Retina (tissue), 1 donor: Measurements from ENCODE around the gene KRT72.

Source experiments
- DNase-seq: peaks from one replicate; pipeline ENCODE4 v3.0.0-alpha.2; 2016

Gene KRT72

DNA sequence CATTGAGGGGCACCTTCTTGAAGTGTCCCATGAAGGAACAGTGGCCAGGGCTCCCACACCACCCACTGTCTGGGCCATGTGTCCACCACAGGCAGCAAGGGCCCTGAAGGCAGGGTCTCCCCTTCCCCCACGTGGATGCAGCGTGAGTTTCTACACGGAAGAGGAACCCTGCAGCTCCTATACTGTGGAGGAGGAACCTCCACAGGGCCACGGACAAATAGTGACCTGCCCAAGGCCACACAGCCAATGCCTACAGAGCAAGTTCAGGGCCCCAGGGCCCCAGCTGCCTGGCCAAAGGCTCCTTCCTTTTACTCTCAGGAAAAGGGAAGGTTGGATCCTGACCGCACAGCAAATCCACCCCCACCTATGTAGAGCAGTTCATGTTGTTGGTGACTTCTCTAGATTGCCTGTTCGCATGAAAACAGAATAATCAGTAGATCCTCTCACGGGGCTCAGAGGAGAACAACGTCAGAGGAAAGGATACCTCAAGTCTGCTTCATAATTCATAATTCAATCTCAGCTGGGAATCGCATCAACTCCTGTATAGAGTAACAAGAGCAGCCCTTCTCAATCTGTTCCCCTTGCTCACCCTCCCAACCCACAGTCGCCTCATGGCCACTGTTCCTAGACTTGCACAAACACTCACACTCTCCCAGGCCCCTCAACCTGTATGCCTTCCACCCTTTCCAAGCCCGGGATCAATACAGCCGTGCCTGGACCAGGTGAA is 28.2 kb upstream of the KRT72 start:
- DNase-seq: no peak

DNA sequence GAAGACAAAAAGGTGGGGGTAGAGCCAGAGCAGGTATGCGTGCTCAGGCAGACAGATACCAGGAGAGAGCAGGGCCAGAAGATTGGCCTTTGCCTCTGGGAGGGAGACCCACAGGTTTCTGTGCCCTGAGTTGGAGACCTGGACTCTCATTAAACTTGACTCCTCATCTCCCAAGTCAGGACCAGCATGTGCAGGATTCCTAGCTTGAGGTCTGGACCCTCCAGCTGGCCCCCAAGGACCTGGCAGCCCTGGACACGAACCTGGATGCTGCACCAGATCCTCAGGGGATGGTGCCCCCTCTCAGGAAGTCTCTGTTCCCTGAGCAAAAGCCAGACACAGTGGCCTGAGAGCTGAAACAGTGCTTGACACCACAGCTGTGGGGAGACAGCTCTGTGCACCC is 27.6 kb upstream of the KRT72 start:
- DNase-seq: no peak

DNA sequence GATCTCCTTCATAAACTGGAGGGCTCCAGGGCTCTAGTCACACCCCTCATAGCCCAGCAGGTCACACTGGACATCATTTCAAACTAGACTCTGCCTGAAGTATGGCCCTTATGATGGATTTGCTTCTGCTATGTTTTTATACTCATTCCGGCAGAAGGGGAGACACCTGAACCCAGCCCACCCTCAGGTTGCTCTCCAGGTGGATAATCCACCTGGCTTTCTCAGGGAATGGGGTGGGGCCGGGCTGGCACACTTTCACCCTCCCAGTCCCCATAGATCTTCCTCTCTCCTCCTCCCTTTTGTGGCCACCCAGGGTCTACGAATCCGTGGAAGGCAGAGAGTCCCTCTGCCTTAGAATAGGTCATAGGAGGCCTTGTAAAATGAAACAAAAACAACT is 26.8 kb upstream of the KRT72 start:
- no peak for DNase-seq

DNA sequence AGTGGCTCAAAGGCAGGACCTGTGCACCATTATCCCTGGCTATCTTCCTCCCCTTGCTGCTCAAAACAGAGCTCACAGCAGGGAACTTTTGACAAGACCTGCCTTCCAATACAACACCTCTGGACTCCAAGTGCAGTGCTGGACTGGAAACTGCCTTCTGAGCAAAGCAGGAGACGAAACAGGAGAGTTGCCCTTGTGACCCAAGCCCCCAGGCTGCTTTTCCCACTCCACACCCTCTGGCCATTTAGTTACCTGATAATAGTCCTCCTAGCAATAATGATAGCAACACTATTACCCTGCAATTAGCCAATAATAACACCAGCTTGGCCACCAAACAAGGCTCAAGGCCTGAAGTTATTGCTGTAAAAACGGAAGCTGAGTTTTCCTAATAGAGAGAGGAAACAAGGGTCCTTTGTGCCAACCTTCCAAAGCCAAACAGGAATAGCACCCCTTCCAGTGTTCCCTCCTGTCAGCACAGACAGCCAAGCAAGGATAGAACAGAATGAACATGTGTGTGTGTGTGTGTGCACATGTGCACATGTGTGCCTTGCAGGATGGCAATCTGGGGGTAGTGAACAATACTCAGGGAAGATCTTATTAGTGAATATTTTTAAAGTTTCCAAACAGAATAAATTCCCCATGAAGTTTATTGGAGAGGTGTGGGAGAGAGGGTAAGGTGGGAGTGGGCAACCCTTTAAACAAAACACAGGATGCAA is 26.3 kb upstream of the KRT72 start:
- no peak for DNase-seq

DNA sequence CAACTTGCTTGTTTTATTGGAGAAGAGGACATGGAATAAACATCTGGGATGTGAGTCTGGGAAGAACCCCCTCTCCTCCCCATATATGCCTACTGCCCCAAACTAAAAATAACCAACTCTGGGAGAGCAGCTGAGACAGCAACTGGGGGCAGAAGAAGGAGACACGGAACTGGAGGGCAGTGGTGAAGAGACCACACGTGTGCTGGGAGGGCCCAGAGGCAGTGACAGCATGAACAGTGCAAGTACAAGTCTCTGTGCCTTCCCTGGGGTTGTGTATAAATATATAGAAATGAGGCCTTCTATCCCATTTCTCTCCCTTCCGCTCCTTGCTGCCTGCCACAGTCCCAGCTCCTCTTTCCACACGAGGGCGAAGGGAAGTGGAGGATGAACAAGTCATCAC is 21.1 kb upstream of the KRT72 start:
- DNase-seq: no peak

DNA sequence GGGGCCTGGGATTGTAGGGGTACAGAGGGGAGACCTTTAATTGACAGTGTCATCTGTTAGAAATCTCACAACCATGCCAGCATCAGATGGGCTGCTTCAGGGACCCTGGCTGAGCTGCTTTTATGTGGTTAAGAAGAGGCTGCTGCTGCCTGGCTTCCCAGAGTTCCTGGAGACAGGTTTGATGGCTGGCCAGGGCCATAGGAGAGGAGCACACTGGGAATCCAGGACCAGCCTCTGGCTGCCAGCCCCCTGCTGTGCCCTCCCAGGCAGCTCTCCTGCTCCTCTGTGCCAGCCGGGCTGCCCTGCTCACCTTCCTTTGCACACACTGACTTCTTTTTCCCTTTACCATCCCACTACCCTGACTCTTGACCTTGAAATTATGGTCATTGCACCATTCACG is 17.6 kb upstream of the KRT72 start:
- DNase-seq: no peak

DNA sequence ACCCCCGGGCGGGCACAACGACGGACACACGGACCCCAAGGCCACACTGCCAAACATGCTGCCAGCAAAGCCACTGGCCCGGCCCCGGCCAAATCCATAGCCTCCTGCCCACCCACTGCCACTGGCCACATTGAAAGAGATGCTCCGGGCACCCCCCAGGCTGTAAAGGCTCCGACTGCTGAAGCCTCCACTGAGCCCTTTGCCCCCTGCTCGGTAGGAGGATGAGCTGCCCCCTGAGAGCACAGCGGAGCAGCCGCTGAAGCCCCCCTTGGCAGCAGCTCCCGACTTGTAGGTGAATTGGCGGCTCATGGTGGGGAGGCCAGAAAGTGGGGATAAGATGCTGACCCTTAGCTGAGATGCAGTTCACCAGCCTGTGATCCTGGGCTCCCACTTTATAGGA is 17.0 kb upstream of the KRT72 start, which contains the start of gene KRT73:
KRT73 (minus strand) TSS at position 344 of the 400 bp plus-strand sequence; CDS start at position 309, 35 bp downstream.
- no peak for DNase-seq

DNA sequence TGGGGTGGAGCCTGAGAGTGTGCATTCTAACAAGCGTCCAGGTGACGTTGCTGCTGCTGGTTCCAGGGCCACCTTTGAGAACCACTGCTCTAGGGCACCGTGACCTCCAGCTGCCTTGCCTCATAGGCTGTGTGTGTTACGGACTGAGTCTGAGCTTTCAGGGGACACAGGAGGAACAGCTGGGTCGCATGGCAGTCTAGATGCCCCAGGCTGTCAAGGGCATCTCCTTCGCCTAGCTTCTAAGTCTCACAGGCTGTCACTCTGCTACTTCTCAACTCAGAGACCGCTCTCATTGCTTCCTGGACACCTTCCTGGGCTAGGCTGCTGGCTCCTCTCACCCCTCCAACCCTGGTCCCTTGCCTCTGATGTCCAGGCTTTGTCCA is 16.1 kb upstream of the KRT72 start:
- DNase-seq: no peak

DNA sequence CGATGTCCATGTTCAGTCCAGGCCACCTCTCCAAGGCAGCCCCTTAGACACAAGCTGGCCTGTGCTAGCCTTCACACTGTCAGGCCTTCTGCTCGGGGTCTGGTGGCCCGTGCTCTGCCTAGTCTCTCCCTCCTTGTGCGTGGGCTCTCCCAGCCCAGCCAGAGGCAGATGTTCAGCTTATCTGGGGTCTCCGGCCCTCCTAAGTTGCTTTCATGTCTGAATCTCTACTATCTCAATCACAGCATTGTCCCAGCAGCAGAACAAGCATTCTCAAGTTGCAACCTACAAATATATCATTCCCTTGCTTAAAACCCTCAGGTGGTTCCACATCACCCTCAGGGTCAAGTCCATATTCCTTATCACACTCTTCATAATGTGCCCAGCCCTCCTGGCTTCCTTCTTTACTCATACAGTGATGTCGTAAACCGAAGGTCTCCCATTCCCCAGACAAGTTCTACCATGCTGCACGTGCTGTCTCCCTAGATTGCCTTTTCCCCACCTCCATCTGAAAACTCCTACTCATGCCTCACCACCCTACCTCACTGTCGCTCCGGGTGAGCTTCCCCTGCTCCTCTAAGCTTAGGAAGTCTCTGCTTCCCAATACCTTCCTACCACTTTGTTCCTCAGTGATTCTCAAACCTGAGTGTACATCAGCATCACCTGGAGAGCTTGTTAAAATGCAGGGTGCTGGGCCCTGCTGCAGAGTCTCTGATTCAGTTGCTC is 15.6 kb upstream of the KRT72 start:
- no peak for DNase-seq

DNA sequence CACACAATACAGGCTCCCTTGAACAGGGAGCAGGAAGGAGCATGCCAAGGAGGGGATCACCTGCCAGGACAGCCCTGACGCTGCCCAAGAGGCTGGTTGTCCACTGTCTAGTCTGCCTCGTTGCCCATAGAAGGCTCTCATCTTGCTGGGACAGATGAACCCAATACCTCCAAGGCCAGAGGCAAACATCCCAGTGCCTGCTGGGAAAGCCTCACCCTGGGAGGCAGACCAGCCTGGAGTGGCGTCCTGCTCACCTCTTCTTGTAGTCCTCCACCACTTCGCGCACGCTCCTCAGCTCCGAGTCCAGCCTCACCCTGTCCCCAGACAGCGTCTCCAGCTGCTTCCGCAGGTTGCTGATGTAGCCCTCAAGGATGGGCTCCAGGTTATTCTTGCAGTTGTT is 14.6 kb upstream of the KRT72 start:
- no peak for DNase-seq

DNA sequence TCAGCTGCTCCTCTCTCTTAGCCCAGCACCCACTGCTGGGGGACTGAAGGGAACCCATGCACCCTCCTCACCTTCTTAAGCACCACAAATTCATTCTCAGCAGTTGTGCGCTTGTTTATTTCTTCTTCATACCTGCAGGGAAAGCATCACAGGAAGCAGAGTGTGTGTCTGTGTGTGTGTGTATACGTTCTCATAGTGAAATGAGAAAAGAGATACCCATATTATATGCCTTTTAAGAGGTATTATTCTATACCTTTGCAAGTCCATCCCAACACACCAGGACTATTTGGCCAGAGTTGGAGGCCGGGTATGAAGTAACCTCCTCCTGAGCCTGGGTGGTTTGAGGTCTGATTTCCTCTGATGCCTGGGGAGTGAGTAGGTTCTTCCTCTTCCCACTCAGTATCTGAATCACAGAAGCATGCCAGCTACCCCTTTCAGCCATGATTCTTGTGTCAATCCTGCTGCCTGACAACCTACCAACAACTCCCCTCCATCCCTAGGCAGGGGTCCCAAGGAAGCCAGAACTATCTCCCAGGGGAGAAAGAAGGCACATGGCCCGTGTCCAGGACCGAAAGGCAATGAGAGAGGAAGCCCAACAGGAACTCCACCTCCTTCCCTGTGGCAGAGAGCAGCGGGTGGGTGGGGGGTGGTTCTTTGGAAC is 14.1 kb upstream of the KRT72 start:
- DNase-seq: no peak

DNA sequence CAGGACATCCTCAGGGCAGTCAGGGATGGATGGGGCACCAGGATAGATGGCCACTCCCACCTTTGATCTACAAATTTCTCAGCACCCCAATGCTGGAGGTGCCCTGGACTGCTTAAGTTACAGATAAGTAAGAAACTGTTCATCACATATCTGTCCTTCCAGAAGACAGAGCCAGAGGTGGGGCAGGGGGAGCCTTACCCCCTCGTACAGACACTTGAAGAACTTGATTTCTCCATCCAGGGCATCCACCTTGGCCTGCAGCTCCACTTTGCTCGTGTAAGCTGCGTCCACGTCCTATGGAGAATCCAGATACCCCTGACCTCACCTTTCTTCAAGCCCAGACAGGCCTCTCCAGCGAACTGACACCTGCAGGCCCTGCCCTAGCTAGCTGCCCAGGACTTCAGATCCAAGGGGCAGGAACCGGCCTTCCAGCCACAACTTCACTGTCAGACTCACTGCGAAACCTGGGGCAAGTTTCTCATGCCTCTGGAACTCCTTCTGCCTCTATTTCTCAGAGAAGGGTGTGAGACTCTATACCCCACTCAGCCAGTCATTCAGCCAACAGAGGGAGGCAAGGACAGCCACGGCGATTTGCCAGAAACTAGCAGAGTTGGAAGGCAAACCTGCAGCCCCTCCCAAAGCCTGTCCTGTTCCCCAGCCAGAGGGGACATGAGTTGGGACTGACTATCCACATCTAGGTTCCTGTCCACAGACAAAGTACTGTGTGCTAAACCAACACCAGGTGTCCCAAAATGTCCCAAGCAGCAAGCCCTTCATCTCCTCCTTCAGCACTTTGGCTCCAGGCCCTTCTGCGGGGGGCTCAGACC is 13.3 kb upstream of the KRT72 start:
- no peak for DNase-seq

DNA sequence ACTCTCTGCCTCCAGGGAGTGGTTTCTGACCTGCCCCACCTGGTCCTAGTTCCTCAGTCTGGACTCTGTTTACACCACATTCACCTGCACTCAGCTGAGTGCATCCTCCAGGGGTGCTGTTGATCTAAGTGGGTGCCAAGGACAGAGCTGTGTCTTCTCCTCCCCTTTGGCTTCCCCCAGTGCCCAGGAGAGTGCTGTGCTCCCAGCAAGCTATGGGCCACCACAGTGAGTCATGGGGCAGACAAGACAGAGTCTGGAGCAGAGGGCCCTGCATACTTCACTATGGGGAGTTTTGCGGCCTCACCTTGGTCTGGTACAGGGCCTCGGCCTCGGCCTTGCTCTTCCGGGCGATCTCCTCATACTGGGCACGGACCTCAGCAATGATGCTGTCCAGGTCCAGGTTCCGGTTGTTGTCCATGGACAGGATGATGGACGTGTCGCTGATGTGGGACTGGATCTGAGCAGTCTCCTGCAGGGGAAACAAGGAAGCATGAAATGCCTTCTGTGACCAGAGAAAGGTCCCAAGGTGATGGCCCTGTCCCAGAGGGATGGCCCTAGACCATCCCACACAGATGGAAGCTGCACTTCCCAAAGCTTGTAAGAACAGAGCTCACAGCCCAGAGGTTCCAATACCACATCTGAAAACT is 12.2 kb upstream of the KRT72 start:
- DNase-seq: no peak

DNA sequence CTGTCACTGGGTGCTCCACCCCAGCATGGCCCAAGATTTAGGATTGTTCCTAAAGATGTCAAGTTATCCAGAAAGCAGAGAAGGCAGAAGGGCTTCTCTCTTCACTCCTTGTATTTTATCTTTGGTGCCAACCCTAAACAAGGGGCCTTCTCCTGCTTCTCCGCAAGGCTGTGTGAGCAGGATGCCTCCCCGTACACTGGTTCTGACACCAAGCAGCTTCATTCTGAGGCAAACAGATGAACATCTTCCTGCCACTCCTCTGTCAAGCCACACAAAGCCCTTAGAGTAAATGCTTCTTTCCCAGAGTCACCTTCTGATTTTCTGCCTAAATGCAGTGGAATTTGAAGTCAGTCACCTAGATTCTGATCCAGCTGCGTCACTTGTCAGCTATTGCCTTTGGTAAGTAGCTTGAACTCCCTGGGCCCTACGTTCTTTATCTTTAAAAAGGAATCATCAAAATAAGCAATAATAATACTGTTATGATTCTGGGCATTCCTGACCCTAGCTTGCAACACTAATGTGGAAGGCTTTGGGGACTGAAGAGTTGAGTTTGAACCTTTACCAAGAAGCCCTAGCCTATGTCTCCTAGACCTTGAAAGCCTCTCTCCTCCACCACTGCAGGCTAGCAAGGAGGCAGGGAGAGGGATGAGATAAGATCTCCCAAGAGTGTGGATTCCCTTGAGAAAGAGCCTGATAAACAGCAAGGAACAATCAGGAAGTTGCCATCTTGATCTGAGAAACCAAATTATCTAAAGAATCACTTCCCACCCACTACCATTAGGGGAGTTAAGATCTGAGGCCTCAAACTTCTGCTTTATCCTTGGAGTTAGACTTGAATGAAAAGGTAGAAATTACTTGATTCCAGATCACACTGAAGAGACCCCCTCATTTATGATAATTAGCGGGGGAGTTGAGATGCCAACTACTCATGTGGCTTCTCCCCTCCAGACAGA is 11.4 kb upstream of the KRT72 start:
- DNase-seq: no peak

DNA sequence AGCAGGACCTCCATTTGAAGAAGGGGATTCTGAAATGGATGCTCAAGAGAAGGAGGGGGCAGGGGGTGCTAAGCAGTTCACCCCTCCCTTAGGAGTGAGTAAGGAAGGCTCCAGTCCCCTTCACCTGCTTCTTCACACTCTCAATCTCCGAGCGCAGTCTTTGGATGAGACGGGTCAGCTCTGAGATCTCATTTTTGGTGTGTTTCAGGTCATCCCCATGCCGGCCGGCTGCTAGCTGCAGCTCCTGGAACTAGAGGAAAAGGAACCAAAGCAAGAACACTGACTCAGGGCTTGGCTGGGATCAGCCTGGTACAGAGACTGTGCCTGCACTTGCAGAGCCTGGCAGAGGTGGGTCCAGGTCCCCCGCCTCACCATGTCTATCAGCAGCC is 9.8 kb upstream of the KRT72 start:
- no peak for DNase-seq

DNA sequence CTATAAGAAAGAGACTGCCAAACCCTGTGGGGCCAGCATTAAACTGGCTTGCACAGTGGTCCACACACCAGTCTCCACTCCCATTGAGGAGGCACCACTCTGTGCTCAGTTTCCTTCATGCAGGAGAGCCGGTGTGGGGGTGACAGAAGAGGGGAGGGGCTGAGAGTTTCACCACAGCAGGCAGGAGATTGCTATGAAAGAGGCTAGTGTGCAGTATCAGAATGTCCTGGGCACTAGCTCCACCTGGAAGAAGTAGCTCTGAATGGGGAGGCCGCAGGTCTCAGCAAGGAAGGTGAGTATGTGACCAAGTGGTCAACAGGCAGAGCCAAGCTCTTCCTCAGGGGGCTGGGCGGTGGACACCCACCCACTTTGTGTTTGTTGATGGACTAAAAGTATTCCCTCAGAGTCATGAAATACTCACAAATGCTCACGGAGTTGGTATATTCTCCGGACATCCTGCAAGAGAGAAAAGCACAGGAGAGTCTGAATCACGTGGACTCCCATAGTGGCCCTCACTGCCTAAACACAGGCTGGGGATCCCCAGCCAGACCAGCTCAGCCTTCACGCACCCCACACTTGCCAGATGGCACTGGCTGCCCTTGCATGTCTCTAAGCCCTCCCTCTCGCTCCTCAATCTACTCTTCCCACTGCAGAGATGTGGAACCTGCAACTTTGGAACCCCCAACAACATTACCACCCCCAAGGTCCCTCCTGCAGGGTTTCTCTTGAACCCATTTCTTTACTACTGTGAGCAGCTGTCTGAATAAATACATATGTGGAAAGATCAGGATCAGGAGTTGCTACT is 7.8 kb upstream of the KRT72 start:
- DNase-seq: no peak

DNA sequence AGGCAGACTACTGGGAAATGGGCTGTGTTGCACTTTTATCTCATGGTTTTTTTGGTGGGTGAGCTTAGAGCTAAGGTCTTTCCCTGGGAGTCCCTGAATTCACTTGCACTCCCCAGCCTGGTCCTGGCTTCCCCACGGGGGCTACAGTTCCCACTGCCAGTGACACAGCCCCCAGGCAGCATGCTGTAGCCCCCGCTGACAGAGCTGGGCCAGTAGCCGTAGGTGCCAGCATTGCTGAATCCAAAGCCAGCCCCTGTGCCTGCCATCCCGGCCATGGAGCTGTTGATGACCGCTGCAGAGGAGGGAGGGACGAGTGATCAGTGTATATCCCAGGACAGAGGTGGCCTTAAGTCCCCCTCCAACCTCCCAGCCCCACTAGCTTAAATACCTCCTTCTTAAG is 6.9 kb upstream of the KRT72 start:
- no peak for DNase-seq

DNA sequence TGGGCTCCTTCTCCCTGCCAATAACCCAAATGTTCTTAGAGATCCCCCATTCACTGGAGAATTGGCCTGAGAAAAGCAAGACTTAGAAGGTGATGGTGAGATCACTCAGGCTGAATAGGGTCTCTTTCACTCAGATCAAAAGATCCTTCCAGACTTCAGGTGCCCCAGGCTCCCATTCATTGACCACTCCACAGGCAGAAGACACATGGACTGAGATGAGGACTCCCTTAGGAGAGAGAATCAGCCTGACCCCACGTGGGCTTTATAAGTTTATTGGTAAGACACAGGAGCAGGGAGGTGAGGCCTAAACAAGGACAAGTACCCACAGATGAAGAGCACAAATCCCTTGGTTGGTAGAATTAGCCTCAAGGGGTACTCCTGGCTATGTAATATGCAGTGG is 6.1 kb upstream of the KRT72 start:
- no peak for DNase-seq

DNA sequence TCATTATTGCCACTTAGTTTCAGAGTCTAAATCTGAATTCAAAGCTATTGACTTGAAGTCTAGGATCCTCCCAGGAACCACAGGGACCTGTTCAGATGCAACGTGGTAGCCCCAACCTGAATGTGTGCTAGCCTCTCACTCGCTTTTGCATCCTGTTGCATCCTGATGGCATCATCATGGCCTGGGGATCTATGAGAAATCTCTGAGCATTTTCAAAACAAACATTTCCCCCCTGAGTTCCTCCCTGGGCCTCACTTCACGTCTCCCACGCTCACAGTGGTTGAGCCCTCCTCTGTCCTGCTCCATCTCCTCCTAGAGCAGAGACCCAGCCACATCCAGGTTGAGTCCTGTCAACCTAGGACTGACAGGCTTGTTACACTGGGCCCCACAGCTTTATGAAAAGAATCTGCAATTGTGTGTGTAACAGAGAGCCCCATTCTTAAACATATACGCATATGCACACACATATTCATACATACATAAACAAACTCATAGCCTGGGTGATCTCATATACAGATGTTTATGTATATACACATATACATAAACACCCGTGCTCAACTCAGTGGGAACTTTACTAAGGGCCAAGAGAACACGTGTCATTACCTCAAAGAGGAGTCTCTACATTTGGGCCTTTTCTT is 5.4 kb upstream of the KRT72 start:
- DNase-seq: no peak
